HTERT RPE-1 (cell line): ENCODE data around the gene TEX2.
"Not testable (repeated sequence)": the region's sequence is repeated elsewhere in the genome, so short reads cannot be mapped to it uniquely, and the experiment has no call there.

Experiments
- in situ Hi-C: fragments of 300-500 bp; cut with MboI; formaldehyde crosslinking; loops from 4 replicates; pipeline ENCODE4 v1.14.3; 2020; ENCODE audit warnings: low sequenced_read_pairs

Gene TEX2

DNA sequence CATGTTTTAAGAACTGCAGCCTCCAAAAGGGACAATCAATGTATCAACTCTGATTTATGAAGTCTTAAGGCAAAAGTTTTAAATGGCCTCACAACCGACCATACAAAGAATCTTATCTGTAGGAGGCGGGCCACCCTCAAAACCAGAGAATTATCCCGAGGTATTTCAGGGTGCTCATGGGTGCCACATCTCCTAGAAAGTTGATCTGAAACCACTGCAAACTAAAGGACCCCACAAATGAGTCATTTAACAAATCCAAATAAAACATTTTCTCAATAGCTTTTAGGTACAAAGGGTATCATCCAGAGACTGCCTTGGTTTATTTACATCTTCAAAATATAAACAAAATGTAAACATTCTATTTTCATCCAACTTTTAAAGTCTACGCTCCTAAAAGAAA, 139.9 kb downstream of the TEX2 start:
- in situ Hi-C loops, result no loop called here

DNA sequence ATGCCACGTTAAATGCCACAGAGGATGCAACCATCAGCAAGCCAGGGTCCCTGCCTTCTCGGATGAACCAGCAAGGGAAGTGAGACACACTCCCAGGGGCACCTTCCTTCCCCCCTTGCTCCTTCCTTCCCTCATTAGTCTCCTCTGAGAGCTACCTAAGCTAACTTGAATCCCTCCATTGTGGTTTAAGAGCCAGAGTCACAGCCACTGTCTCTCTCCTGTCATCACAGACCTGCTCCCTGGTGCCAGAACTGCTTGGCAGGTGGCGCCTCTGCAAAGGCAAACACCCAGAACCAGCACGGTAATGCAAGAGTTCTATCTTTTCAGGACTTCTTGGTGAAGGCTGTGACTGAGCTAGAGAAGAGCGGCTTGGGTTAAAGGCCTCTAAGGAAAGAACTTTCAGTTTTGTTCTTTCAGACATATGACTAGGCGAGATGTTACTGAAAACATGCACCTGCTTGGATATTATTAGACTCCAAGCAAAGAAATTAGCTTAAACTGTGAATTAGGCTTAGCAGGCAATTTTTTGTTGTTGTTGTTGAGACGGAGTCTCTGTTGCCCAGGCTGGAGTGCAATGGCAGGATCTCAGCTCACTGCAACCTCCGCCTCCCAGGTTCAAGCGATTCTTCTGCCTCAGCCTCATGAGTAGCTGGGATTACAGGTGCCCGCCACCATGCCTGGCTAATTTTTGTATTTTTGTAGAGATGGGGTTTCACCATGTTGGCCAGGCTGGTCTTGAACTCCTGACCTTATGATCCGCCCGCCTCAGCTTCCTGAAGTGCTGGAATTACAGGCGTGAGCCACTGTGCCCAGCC, 141.9 kb downstream of the TEX2 start:
- in situ Hi-C loops, result not testable (repeated sequence)

- in situ Hi-C loops, result no loop called here
Observed at GRCh38 chr17:64120159-64120810, 142.8 kb downstream of the TEX2 start.

DNA sequence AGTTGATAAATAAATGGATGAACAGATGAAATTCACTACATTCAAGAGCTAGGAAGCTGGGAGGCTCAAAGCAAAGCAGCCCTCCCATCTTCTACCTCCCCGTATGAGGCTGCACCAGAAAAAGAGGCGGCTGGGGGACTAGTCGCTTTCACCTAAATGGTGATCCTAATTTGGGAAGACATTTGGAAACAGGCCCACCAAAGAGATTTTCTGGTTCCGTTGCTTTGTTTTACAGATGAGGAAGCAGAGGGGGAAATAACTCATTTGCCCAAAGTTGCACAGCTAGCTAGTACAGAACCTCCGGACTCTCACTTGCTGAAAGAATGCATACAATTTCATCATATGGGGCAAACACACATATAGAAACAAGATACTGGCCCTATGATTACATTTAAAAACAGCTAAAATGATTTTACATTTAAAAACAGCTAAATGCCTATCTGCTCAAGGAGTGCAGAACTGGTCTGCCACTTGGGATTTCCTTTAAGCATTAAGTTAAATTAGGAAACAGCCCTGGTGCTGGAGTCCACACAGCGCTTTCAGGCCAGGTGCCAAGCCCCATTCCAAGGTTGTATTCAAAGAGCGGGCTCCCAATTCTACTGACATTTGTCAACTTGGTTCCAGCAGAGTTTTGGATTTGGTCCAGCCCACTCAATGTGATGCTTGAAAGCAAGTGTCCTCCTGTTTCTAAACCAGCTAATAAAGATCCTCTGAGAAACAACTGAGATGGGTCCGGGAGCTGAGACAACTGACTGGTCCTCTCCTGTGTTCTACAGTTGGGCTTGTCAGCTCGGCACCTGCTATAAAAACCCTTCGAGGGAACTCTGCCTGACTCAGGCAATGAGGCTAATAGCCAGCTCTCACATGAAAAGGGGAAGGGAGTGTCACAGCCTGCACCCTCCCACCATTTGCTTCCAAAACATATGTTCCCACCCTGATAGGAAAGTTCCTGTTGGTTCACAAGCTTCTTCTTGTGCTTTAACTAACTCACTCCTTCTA, 144.8 kb downstream of the TEX2 start:
- in situ Hi-C loops, result no loop called here

DNA sequence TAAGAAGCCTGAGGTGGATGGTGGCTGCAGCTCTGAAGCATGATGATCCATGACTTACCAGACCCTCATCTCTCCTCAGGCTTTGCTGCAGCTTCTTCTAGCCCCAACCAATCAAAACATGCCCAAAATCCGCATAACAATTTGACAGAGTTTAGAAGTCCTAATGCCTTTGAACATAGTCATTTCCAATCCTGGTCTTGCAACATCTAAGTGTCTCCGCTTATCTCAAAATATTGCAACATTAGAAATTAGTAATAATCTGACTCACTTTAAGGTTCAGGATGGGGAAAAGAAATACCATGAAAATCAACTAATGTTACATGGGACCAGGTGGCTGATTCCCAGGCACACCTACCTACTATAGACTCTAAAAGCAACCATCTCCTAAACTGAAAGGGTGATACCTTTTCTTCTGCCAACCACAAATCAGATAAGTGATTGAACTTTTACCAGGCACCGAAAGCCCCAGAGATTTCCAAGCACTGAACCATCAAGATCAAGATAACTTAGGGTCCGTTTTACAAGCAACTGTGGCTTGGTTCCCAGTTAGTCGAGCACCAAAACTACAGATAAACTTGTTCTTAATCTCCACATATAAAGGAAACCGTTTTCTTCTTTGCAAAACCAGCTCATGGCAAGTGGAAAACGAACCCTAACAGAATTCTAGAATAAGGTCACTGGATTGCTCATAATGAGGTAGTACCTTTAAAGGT, 147.1 kb downstream of the TEX2 start:
- in situ Hi-C loops, result no loop called here

GRCh38 chr17:64115043-64115698, 147.9 kb downstream of the TEX2 start:
- in situ Hi-C loops, result no loop called here

- in situ Hi-C loops, result no loop called here
Observed at GRCh38 chr17:64113006-64113405, 150.1 kb downstream of the TEX2 start.

DNA sequence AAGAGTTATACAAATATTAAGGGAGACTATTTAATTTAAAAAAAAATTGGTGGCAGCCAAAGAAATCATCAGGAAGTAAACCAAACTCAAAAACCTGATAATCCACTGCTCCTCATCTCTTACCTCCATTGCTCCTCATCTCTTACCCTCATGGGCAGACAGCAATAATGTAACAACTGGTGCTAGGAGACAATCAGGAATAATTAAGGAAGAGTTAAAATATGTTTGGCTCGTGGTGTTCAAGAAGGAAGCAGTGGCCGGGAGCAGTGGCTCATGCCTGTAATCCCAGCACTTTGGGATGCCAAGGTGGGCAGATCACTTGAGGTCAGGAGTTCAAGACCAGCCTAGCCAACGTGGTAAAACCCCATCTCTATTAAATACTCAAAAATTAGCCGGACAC, 151.2 kb downstream of the TEX2 start:
- in situ Hi-C loops, result no loop called here

GRCh38 chr17:64110379-64111152, 152.5 kb downstream of the TEX2 start:
- in situ Hi-C loops, result no loop called here

- in situ Hi-C loops, result no loop called here
Observed at GRCh38 chr17:64109400-64109799, 153.7 kb downstream of the TEX2 start.

DNA sequence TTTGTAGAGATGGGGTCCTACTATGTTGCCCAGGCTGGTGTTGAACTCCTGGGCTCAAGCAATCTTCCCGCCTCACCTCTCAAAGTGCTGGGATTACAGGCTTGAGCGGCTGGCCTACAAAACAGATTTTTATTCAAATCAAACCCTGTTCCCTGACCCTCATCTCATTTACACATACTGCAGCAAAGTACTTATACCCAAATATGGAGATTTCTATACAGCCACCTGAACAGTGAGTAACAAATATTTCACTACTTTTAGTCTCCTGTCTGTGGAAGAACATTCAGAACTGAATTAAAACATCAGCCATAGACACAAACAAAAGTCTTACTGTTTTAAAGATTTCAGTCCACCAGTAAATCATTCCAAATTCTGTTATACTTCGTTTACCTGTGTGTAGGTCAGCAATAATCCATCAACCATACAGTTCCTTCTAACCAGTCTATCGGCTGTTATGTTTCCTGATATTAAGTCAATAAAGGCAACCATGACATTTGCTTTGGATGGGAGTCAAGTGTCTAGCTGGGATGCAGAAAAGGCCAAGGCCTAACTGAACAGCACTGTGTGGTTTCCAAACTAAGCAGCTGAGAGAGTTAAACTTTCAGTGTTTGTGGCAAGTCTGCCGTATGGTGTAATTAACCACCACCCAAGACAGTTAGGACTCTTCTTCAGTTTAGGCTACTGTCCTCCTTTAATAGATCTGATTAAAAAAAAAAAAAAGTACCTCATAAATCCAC, 155.4 kb downstream of the TEX2 start:
- in situ Hi-C loops, result no loop called here

GRCh38 chr17:64106918-64107317, 156.1 kb downstream of the TEX2 start:
- in situ Hi-C loops, result no loop called here

DNA sequence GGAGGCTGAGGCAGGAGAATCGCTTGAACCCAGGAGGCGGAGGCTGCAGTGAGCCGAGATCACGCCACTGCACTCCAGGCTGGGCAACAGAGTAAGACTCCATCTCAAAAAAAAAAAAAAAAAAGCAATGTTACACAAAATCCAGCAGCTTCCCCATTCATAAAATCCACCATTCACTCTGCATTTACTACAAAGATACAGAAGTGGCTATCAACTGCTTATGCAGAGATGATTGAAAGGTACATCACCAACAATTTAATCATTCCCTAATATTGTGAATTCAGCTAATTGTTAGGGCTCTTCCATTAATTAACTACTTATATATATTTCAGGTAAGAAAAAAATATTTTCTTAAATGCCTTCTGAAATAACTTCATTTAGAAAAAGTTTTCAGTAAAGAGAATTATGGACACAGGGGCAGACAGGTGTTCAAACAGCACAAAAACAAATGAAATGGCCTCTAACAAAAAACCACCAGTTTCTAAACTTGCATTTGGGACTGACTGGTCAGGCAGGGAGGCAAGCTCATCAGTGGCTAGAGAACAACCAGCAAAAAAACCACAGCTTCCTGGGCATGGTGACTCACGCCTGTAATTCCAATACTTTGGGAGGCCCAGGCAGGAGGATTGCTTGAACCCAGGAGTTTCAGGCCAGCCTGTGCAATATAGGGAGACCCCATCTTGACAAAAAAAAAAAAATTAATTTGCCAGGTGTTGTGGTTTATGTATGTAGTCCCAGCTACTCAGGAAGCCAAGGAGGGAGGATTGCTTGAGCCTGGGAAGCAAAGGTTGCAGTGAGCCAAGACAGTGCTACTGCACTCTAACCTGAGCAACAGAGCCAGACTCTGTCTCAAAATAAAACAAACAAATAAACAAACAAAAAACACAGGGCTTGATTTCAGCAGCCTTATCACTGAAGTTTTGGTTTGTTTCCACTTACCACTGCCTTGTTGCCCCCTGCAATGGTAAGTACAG, 159.4 kb downstream of the TEX2 start:
- in situ Hi-C loops, result no loop called here

- in situ Hi-C loops, result no loop called here
Observed at GRCh38 chr17:64102627-64103390, 160.3 kb downstream of the TEX2 start.

- in situ Hi-C loops, result no loop called here
Observed at GRCh38 chr17:64099543-64099942, 163.5 kb downstream of the TEX2 start.
